Neural crest cell (in vitro differentiated cells): ENCODE measurements around the gene FER. TPM values are rescaled to one million over a fixed set of nuclear protein-coding genes. Genes with fewer than 3 reads are reported as not detected.

Experiments
- DNase-seq: peaks from one replicate; pipeline ENCODE4 v3.0.0; 2021; ENCODE audit warnings: low read depth, mixed read lengths, low spot score
- H3K27ac Mint-ChIP-seq: one replicate; pipeline ENCODE4 v1.8.0; 2021; ENCODE audit warnings: mild to moderate bottlenecking, mixed read lengths; ENCODE audit not compliant: unreplicated experiment
- H3K27me3 Mint-ChIP-seq: 2 replicates; pipeline ENCODE4 v1.8.0; 2021; ENCODE audit warnings: low read depth, mild to moderate bottlenecking, mixed read lengths
- H3K36me3 Mint-ChIP-seq: 2 replicates; pipeline ENCODE4 v1.8.0; 2021; ENCODE audit warnings: low read depth, mild to moderate bottlenecking, mixed read lengths
- H3K4me1 Mint-ChIP-seq: 2 replicates; pipeline ENCODE4 v1.8.0; 2021; ENCODE audit warnings: mixed read lengths
- H3K4me3 Mint-ChIP-seq: one replicate; pipeline ENCODE4 v1.8.0; 2021; ENCODE audit warnings: mild to moderate bottlenecking, mixed read lengths
- H3K9me3 Mint-ChIP-seq: 2 replicates; pipeline ENCODE4 v1.8.0; 2021; ENCODE audit warnings: mixed read lengths
- total RNA-seq: library from RNA; stranded (reverse); gene quantifications from 2 replicates; pipeline ENCODE4 v1.2.1, GENCODE V29; 2021
- TF ChIP-seq, protein P1 (sequence below): fragments of 200-600 bp; sonication (generic); conservative IDR thresholded peaks from 2 replicates; pipeline ENCODE4 v1.5.0; 2021; ENCODE audit warnings: antibody characterized with exemption, mild to moderate bottlenecking

Gene FER
- total RNA-seq, 1 donor from 2014 or later: 25.4 TPM

DNA sequence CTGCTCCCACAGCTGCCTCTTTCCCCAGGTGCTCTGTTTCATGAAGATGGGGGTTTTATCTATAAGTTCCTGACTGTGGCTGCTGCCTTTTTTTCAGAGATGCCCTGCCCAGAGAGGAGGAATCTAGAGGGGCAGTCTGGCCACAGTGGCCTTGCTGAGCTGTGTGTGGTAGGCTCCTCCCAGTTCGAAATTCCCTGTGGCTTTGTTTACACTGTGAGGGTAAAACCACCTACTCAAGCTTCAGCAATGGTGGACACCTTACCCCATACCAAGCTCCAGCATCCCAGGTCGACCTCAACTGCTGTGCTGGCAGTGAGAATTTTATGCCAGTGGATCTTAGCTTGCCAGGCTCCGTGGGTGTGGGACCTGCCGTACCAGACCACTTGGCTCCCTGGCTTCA, 250.0 kb downstream of the FER start:
- Mint-ChIP-seq H3K36me3 (peaks cover 42% of the 10 kb centered on the region), H3K27ac (no peak overlapping the region), H3K4me1 (no peaks in the 10 kb centered on the region), H3K9me3 (peaks cover 15% of the 10 kb centered on the region), H3K4me3 (no peak overlapping the region), H3K27me3 (no peaks in the 10 kb centered on the region)
- no peak for DNase-seq
- TF ChIP-seq, protein P1, sequence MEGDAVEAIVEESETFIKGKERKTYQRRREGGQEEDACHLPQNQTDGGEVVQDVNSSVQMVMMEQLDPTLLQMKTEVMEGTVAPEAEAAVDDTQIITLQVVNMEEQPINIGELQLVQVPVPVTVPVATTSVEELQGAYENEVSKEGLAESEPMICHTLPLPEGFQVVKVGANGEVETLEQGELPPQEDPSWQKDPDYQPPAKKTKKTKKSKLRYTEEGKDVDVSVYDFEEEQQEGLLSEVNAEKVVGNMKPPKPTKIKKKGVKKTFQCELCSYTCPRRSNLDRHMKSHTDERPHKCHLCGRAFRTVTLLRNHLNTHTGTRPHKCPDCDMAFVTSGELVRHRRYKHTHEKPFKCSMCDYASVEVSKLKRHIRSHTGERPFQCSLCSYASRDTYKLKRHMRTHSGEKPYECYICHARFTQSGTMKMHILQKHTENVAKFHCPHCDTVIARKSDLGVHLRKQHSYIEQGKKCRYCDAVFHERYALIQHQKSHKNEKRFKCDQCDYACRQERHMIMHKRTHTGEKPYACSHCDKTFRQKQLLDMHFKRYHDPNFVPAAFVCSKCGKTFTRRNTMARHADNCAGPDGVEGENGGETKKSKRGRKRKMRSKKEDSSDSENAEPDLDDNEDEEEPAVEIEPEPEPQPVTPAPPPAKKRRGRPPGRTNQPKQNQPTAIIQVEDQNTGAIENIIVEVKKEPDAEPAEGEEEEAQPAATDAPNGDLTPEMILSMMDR: no peak

DNA sequence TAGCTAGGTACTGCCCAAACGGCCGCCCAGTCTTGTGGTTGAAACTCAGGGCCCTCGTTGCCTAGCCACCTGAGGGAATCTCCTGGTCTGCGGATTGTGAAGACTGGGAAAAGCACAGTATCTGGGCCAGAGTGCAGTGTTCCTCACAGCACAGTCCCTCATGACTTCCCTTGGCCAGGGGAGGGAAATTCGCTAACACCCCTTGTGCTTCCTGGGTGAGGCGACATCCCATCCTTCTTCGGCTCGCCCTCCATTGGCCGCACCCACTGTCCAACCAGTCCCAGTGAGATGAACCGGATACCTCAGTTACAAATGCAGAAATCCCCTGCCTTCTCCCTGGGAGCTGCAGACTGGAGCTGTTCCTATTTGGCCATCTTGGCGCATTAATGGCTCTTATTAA, 250.5 kb downstream of the FER start:
- Mint-ChIP-seq H3K4me3 (no peak overlapping the region), H3K27ac (no peak overlapping the region), H3K36me3 (peaks cover 42% of the 10 kb centered on the region), H3K9me3 (peaks cover 15% of the 10 kb centered on the region), H3K4me1 (no peaks in the 10 kb centered on the region), H3K27me3 (no peaks in the 10 kb centered on the region)
- no peak for DNase-seq
- TF ChIP-seq, protein P1: no peak

DNA sequence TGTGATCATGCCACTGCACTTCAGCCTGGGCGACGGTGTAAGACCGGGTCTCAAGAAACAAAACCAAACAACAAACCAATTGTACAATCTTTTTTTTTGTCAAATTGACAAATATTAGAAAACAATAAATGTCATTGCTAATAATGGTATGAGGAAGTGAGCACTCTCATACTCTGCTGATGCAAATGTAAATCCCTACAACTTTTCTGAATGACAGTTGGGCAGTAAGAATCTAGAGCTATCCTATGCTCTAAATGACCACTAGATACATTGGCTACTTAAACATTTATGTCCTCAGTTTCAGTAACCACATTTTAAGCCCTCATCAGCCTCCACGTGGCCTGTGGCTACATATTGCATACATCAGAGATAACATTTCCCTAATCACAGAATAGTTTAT, 256.2 kb downstream of the FER start:
- DNase-seq: no peak
- Mint-ChIP-seq H3K27me3 (no peaks in the 10 kb centered on the region), H3K4me1 (no peaks in the 10 kb centered on the region), H3K36me3 (peaks cover 7% of the 10 kb centered on the region), H3K4me3 (no peak overlapping the region), H3K27ac (no peak overlapping the region), H3K9me3 (no peaks in the 10 kb centered on the region)
- TF ChIP-seq, protein P1: no peak

DNA sequence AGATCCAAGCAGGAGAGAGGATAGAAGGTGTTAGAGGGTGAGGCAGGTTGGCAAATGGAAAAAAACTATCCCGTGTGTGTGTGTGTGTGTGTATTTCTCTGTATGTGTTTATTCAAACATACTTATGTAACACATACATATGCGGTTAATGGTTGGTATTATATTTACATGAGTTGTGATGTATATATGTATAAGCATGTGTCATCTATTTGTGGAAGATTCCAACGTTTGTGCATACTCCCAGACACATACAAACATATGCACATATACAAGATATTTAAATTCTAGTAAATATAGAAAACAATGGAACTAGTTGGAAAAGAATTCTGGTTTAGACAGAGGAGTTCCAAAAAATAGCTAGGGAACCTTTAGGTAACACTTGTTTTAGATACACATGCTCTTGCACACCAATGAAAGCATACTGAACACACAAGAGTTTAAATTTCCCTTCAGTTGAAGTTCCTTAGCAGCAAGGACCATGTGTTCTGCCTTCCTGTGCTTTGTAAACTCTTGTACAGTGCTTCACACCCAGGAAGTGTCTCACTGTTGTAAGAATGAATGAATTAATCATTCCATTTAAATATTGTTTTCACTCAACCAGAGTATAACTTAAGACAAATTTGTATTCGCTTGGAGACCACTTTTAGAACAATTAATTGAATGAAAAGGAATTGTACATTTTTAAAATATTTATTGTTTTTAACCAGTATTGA, 257.8 kb downstream of the FER start:
- H3K4me1 Mint-ChIP-seq: no peaks in the 10 kb centered on the region
- DNase-seq: no peak
- H3K27me3 Mint-ChIP-seq: no peaks in the 10 kb centered on the region
- H3K36me3 Mint-ChIP-seq: peaks cover 6% of the 10 kb centered on the region
- no peak overlapping the region for H3K4me3 Mint-ChIP-seq
- TF ChIP-seq, protein P1: no peak
- no peak overlapping the region for H3K27ac Mint-ChIP-seq
- peaks cover 2% of the 10 kb centered on the region for H3K9me3 Mint-ChIP-seq

DNA sequence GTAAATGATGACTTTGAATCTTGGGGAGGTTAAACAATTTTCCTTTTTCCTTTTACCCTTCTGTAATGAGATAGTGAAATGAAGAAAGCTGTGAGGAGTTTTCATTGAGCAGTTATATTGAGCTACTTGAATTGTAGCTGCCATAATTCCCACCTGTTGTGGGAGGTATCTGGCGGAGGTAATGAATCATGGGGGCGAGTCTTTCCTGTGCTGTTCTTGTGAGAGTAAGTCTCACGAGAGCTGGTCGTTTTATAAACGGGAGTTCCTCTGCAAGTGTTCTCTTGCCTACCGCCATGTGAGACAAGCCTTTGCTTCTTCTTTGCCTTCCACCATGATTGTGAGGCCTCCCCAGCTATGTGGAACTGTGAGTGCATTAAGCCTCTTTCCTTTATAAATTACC, 258.4 kb downstream of the FER start:
- no peaks in the 10 kb centered on the region for H3K27me3 Mint-ChIP-seq
- H3K36me3 Mint-ChIP-seq: peaks cover 8% of the 10 kb centered on the region
- DNase-seq: no peak
- TF ChIP-seq, protein P1: no peak
- H3K27ac Mint-ChIP-seq: no peak overlapping the region
- H3K4me1 Mint-ChIP-seq: no peaks in the 10 kb centered on the region
- H3K9me3 Mint-ChIP-seq: peaks cover 4% of the 10 kb centered on the region
- no peak overlapping the region for H3K4me3 Mint-ChIP-seq
